ENCODE measurements around the gene STK32B.

The STK32B gene

GRCh38 chr4:5368426-5368825, 317.1 kb downstream of the STK32B start:
- no peak overlapping the region for H3K4me3 ChIP-seq (ENCODE audit: low read depth, low read length)
- TF ChIP-seq CTCF (conservative IDR thresholded peaks at IDR 0.05; ENCODE audit: low read depth, low read length), result no peak
- no peak for DNase-seq (ENCODE audit: low read depth)

GRCh38 chr4:5370286-5370685, 319.0 kb downstream of the STK32B start:
- DNase-seq (ENCODE audit: low read depth), result peak; percentile 8

GRCh38 chr4:5371415-5372190, 320.3 kb downstream of the STK32B start:
- H3K4me3 ChIP-seq (ENCODE audit: low read depth, low read length), result no peak overlapping the region
- TF ChIP-seq CTCF (conservative IDR thresholded peaks at IDR 0.05; ENCODE audit: low read depth, low read length), result no peak
- no peak for DNase-seq (ENCODE audit: low read depth)

More at GRCh38 chr4:5370286-5370685, 319.0 kb downstream of the STK32B start:
- TF ChIP-seq CTCF (conservative IDR thresholded peaks at IDR 0.05; ENCODE audit: low read depth, low read length), result no peak
- H3K4me3 ChIP-seq (ENCODE audit: low read depth, low read length), result no peak overlapping the region

GRCh38 chr4:5372198-5372597, 320.9 kb downstream of the STK32B start:
- DNase-seq (ENCODE audit: low read depth), result no peak
- no peak for TF ChIP-seq CTCF (conservative IDR thresholded peaks at IDR 0.05; ENCODE audit: low read depth, low read length)
- no peak overlapping the region for H3K4me3 ChIP-seq (ENCODE audit: low read depth, low read length)

DNA sequence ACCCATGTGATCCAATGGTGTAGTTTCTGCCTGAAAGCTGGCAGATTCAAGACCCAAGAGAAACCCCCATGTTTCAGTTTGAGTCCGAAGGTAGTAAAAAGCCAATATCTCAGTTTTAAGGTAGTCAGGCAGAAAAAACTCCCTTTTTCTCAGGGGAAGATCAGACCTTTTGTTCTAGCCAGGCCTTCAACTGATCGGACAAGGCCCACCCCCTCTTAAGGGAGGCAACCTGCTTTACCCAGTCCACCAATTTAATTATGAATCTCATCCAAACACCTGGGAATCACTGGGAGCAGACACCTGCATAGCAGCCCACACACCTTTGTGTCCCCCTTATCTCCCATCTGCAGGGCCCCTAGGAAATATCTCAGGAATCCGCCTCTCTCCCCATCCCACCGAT, 322.0 kb downstream of the STK32B start:
- no peak for TF ChIP-seq CTCF (conservative IDR thresholded peaks at IDR 0.05; ENCODE audit: low read depth, low read length)

DNA sequence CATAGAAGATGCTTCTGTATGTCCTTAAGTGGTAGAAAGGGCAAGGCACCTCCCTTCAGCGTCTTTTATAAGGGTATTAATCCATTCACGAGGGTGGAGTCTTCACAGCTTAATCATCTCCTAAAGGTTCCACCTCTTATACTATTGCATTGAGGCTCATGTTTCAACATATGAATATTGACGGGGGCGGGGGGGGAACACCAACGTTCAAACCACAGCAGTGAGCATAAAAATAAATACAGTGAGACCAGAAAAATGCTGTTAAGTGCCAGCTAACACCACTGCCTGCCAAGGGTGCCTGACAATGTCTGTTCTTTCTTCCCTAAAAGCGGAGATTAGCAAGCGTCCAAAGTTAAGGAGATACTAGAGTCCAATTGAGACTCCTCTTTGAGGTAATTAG, 323.3 kb downstream of the STK32B start:
- DNase-seq (ENCODE audit: low read depth), result no peak
- no peak overlapping the region for H3K4me3 ChIP-seq (ENCODE audit: low read depth, low read length)
- no peak for TF ChIP-seq CTCF (conservative IDR thresholded peaks at IDR 0.05; ENCODE audit: low read depth, low read length)

More for the DNA sequence above, 322.0 kb downstream of the STK32B start:
- no peak overlapping the region for H3K4me3 ChIP-seq (ENCODE audit: low read depth, low read length)
- DNase-seq (ENCODE audit: low read depth), result no peak

DNA sequence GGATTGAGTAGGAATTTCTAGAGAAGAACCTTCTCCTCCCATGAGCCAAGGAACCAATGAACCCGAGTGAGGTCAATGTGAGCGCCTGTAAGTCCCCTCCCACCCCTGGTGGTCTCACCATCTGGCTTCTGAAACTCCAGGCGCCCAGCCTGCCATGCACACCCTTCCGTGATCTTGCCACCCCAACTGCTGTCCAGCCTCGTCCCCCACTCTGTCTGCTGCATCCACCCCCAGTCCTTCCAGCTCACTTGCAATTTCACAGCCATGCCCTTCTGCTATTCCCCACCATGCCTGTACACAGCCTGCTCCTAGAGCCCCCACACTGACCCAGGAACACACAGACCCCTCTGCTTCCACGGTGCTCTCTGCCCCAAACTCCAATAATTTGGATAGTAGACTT, 323.7 kb downstream of the STK32B start:
- no peak overlapping the region for H3K4me3 ChIP-seq (ENCODE audit: low read depth, low read length)
- DNase-seq (ENCODE audit: low read depth), result no peak
- TF ChIP-seq CTCF (conservative IDR thresholded peaks at IDR 0.05; ENCODE audit: low read depth, low read length), result no peak
